HUES6 (cell line): Measurements from ENCODE around the gene VASH1.

Source experiments
- H3K27ac ChIP-seq: 2 replicates; pipeline ENCODE4 v1.7.0; 2013; ENCODE audit warnings: low read depth, mild to moderate bottlenecking, low read length, inconsistent platforms
- H3K27me3 ChIP-seq: 2 replicates; pipeline ENCODE4 v1.6.1; 2013; ENCODE audit warnings: low read length; ENCODE audit not compliant: control insufficient read depth, insufficient read depth
- H3K36me3 ChIP-seq: 2 replicates; pipeline ENCODE4 v1.6.1; 2013; ENCODE audit warnings: low read length; ENCODE audit not compliant: control insufficient read depth, insufficient read depth
- H3K4me1 ChIP-seq: 2 replicates; pipeline ENCODE4 v1.6.1; 2013; ENCODE audit warnings: low read length; ENCODE audit not compliant: control insufficient read depth, insufficient read depth
- H3K4me3 ChIP-seq: 2 replicates; pipeline ENCODE4 v1.5.1; 2013; ENCODE audit warnings: low read depth, low read length
- H3K9ac ChIP-seq: one replicate; pipeline ENCODE4 v1.6.1; 2013; ENCODE audit warnings: mild to moderate bottlenecking, low read length
- H3K9me3 ChIP-seq: 2 replicates; pipeline ENCODE4 v1.6.1; 2013; ENCODE audit warnings: low read depth, low read length; ENCODE audit not compliant: control insufficient read depth, insufficient read depth

Gene VASH1

GRCh38 chr14:76820700-76821099, 59.4 kb downstream of the VASH1 start:
- Histone ChIP-seq H3K27me3 (peaks cover 22% of the 10 kb centered on the region; the same call in 1 of the 2 replicates), H3K27ac (no peak overlapping the region), H3K4me3 (no peak overlapping the region), H3K9ac (no peak overlapping the region), H3K9me3 (no peaks in the 10 kb centered on the region; the same call in 1 of the 2 replicates), H3K36me3 (no peaks in the 10 kb centered on the region), H3K4me1 (no peaks in the 10 kb centered on the region)

GRCh38 chr14:76826122-76826521, 64.9 kb downstream of the VASH1 start, which contains the start of gene LRRC74A:
LRRC74A (plus strand) TSS chr14:76826408; CDS start chr14:76826698, 290 bp downstream.
- H3K4me3 ChIP-seq, result no peak within 1 kb of the TSS
- H3K9ac ChIP-seq, result no peak within 1 kb of the TSS
- H3K9me3 ChIP-seq, result no peaks in the 10 kb centered on the region; the same call in 1 of the 2 replicates
- no peaks in the 10 kb centered on the region for H3K36me3 ChIP-seq
- no peaks in the 10 kb centered on the region for H3K27me3 ChIP-seq
- H3K4me1 ChIP-seq, result peaks cover 24% of the 10 kb centered on the region
- no peak within 1 kb of the TSS for H3K27ac ChIP-seq

- no peaks in the 10 kb centered on the region; the same call in 1 of the 2 replicates for H3K9me3 ChIP-seq
- H3K36me3 ChIP-seq, result no peaks in the 10 kb centered on the region
- no peak overlapping the region for H3K9ac ChIP-seq
- H3K4me1 ChIP-seq, result peaks cover 24% of the 10 kb centered on the region
- H3K27ac ChIP-seq, result no peak overlapping the region
- H3K27me3 ChIP-seq, result no peaks in the 10 kb centered on the region
- H3K4me3 ChIP-seq, result no peak overlapping the region
Measured at GRCh38 chr14:76827696-76828296, 66.5 kb downstream of the VASH1 start.

- no peaks in the 10 kb centered on the region for H3K27me3 ChIP-seq
- H3K4me1 ChIP-seq, result peaks cover 24% of the 10 kb centered on the region
- H3K4me3 ChIP-seq, result no peak overlapping the region
- H3K9me3 ChIP-seq, result no peaks in the 10 kb centered on the region
- no peak overlapping the region for H3K27ac ChIP-seq
- no peak overlapping the region for H3K9ac ChIP-seq
- no peaks in the 10 kb centered on the region for H3K36me3 ChIP-seq
Measured at GRCh38 chr14:76828339-76829012, 67.2 kb downstream of the VASH1 start.

- no peaks in the 10 kb centered on the region for H3K9me3 ChIP-seq
- no peak overlapping the region for H3K4me3 ChIP-seq
- H3K36me3 ChIP-seq, result no peaks in the 10 kb centered on the region
- peaks cover 24% of the 10 kb centered on the region for H3K4me1 ChIP-seq
- no peak overlapping the region for H3K9ac ChIP-seq
- no peaks in the 10 kb centered on the region for H3K27me3 ChIP-seq
- no peak overlapping the region for H3K27ac ChIP-seq
Measured at GRCh38 chr14:76829013-76829365, 67.7 kb downstream of the VASH1 start.

GRCh38 chr14:76829650-76830421, 68.6 kb downstream of the VASH1 start:
- Histone ChIP-seq H3K36me3 (no peaks in the 10 kb centered on the region), H3K27ac (no peak overlapping the region), H3K27me3 (no peaks in the 10 kb centered on the region), H3K9ac (no peak overlapping the region), H3K4me3 (no peak overlapping the region), H3K9me3 (no peaks in the 10 kb centered on the region), H3K4me1 (peaks cover 24% of the 10 kb centered on the region)

- no peak overlapping the region for H3K4me3 ChIP-seq
- no peak overlapping the region for H3K9ac ChIP-seq
- no peaks in the 10 kb centered on the region for H3K27me3 ChIP-seq
- H3K27ac ChIP-seq, result no peak overlapping the region
- H3K4me1 ChIP-seq, result peaks cover 24% of the 10 kb centered on the region
- H3K36me3 ChIP-seq, result no peaks in the 10 kb centered on the region
- no peaks in the 10 kb centered on the region for H3K9me3 ChIP-seq
Measured at GRCh38 chr14:76830556-76830955, 69.3 kb downstream of the VASH1 start.

GRCh38 chr14:76832503-76832988, 71.3 kb downstream of the VASH1 start:
- Histone ChIP-seq H3K36me3 (no peaks in the 10 kb centered on the region), H3K27me3 (no peaks in the 10 kb centered on the region), H3K9me3 (no peaks in the 10 kb centered on the region), H3K9ac (no peak overlapping the region), H3K27ac (no peak overlapping the region), H3K4me3 (no peak overlapping the region), H3K4me1 (peaks cover 24% of the 10 kb centered on the region)
